Karpas-422 (cell line): ENCODE measurements around the gene CCDC196. TPM values are rescaled to one million over a fixed set of nuclear protein-coding genes. Genes with fewer than 3 reads are reported as not detected.

Source experiments
- DNase-seq: peaks from one replicate; pipeline ENCODE4 v3.0.0-alpha.2; 2015
- H2AFZ ChIP-seq: fragments of 200-600 bp; sonication (generic); 2 replicates; pipeline ENCODE4 v1.6.1; 2014; ENCODE audit warnings: antibody characterized with exemption, low read length, mixed read lengths
- H3K27ac ChIP-seq: fragments of 200-600 bp; sonication (generic); 2 replicates; pipeline ENCODE4 v1.5.1; 2014; ENCODE audit warnings: mild to moderate bottlenecking, low read length, moderate library complexity
- H3K27me3 ChIP-seq: fragments of 200-600 bp; sonication (generic); 2 replicates; pipeline ENCODE4 v1.6.1; 2014; ENCODE audit warnings: low read length, mixed read lengths
- H3K36me3 ChIP-seq: fragments of 200-600 bp; sonication (generic); 2 replicates; pipeline ENCODE4 v1.6.1; 2014; ENCODE audit warnings: low read length, mixed read lengths; ENCODE audit not compliant: insufficient read depth
- H3K4me1 ChIP-seq: fragments of 200-600 bp; sonication (generic); 2 replicates; pipeline ENCODE4 v1.6.1; 2014; ENCODE audit warnings: mild to moderate bottlenecking, low read length, mixed read lengths
- H3K4me2 ChIP-seq: fragments of 200-600 bp; sonication (generic); 2 replicates; pipeline ENCODE4 v1.6.1; 2014; ENCODE audit warnings: low read length, low read depth, mild to moderate bottlenecking; ENCODE audit not compliant: poor library complexity, severe bottlenecking
- H3K4me3 ChIP-seq: fragments of 200-600 bp; sonication (generic); 2 replicates; pipeline ENCODE4 v1.5.1; 2014; ENCODE audit warnings: mild to moderate bottlenecking, antibody characterized with exemption, low read length, mixed read lengths
- H3K79me2 ChIP-seq: fragments of 200-600 bp; sonication (generic); 2 replicates; pipeline ENCODE4 v1.6.1; 2014; ENCODE audit warnings: mild to moderate bottlenecking, low read length, mixed read lengths
- H3K9ac ChIP-seq: fragments of 200-600 bp; sonication (generic); 2 replicates; pipeline ENCODE4 v1.6.0; 2014; ENCODE audit warnings: low read length
- H3K9me2 ChIP-seq: fragments of 200-600 bp; sonication (generic), shearing (Covaris generic); replicated peaks from 2 replicates; pipeline ENCODE4 v1.6.0; 2014; ENCODE audit warnings: mild to moderate bottlenecking, low read length, moderate library complexity; ENCODE audit not compliant: insufficient read depth
- H3K9me3 ChIP-seq: fragments of 300-700, 200-600 bp; sonication (generic); 2 replicates; pipeline ENCODE4 v1.6.1; 2014; ENCODE audit warnings: low read length, mixed read lengths
- H4K20me1 ChIP-seq: fragments of 200-600 bp; sonication (generic); 2 replicates; pipeline ENCODE4 v1.6.1; 2014; ENCODE audit warnings: mild to moderate bottlenecking, antibody characterized with exemption, low read length, low read depth; ENCODE audit not compliant: insufficient read depth
- total RNA-seq: library from RNA; depleted of rRNA; stranded (reverse); fragments of >200 nt; shearing (Covaris generic); gene quantifications from 2 replicates; pipeline ENCODE4 v1.2.3, GENCODE V29; 2014; ENCODE audit warnings: low replicate concordance

The CCDC196 gene
- total RNA-seq, 1 experiment from 2014 or later: not detected

- H3K27ac ChIP-seq: no peak overlapping the region
- H3K9me2 ChIP-seq: no peaks in the 10 kb centered on the region
- H3K4me1 ChIP-seq: no peaks in the 10 kb centered on the region
- H3K27me3 ChIP-seq: no peaks in the 10 kb centered on the region
- no peaks in the 10 kb centered on the region for H3K36me3 ChIP-seq
- no peaks in the 10 kb centered on the region for H3K79me2 ChIP-seq
- DNase-seq: no peak
- H3K9me3 ChIP-seq: no peaks in the 10 kb centered on the region
- H3K4me3 ChIP-seq: no peak overlapping the region
- H2AFZ ChIP-seq: no peak overlapping the region
- H3K4me2 ChIP-seq: no peak overlapping the region
- no peaks in the 10 kb centered on the region for H4K20me1 ChIP-seq
- no peak overlapping the region for H3K9ac ChIP-seq
Observed at GRCh38 chr14:66483322-66483721, 2.8 kb upstream of the CCDC196 start.

GRCh38 chr14:66485029-66485428, 1.1 kb upstream of the CCDC196 start:
- no peaks in the 10 kb centered on the region for H3K79me2 ChIP-seq
- H4K20me1 ChIP-seq: no peaks in the 10 kb centered on the region
- H3K4me1 ChIP-seq: no peaks in the 10 kb centered on the region
- H3K9me3 ChIP-seq: no peaks in the 10 kb centered on the region
- H3K27ac ChIP-seq: no peak overlapping the region
- H3K9ac ChIP-seq: no peak overlapping the region
- DNase-seq: no peak
- H3K4me2 ChIP-seq: no peak overlapping the region
- no peaks in the 10 kb centered on the region for H3K9me2 ChIP-seq
- no peak overlapping the region for H2AFZ ChIP-seq
- H3K4me3 ChIP-seq: no peak overlapping the region
- no peaks in the 10 kb centered on the region for H3K36me3 ChIP-seq
- H3K27me3 ChIP-seq: no peaks in the 10 kb centered on the region

GRCh38 chr14:66487164-66487563, 993 bp downstream of the CCDC196 start:
- Histone ChIP-seq H3K9me2 (no peaks in the 10 kb centered on the region), H3K36me3 (no peaks in the 10 kb centered on the region), H3K4me1 (no peaks in the 10 kb centered on the region), H2AFZ (no peak overlapping the region), H3K27me3 (no peaks in the 10 kb centered on the region), H3K79me2 (no peaks in the 10 kb centered on the region), H3K4me3 (no peak overlapping the region), H3K4me2 (no peak overlapping the region), H3K9me3 (no peaks in the 10 kb centered on the region), H3K27ac (no peak overlapping the region), H3K9ac (no peak overlapping the region), H4K20me1 (no peaks in the 10 kb centered on the region)
- no peak for DNase-seq

- no peaks in the 10 kb centered on the region for H4K20me1 ChIP-seq
- H2AFZ ChIP-seq: no peak overlapping the region
- DNase-seq: no peak
- no peaks in the 10 kb centered on the region for H3K4me1 ChIP-seq
- H3K9me2 ChIP-seq: no peaks in the 10 kb centered on the region
- H3K79me2 ChIP-seq: no peaks in the 10 kb centered on the region
- no peak overlapping the region for H3K9ac ChIP-seq
- H3K4me2 ChIP-seq: no peak overlapping the region
- no peak overlapping the region for H3K4me3 ChIP-seq
- no peaks in the 10 kb centered on the region for H3K9me3 ChIP-seq
- H3K36me3 ChIP-seq: no peaks in the 10 kb centered on the region
- no peak overlapping the region for H3K27ac ChIP-seq
- H3K27me3 ChIP-seq: no peaks in the 10 kb centered on the region
Observed at GRCh38 chr14:66490143-66491111, 4.3 kb downstream of the CCDC196 start.

GRCh38 chr14:66493750-66494149, 7.6 kb downstream of the CCDC196 start:
- Histone ChIP-seq H2AFZ (no peak overlapping the region), H3K4me1 (no peaks in the 10 kb centered on the region), H3K9ac (no peak overlapping the region), H3K79me2 (no peaks in the 10 kb centered on the region), H4K20me1 (no peaks in the 10 kb centered on the region), H3K9me3 (no peaks in the 10 kb centered on the region), H3K4me2 (no peak overlapping the region), H3K27ac (no peak overlapping the region), H3K36me3 (no peaks in the 10 kb centered on the region), H3K9me2 (no peaks in the 10 kb centered on the region), H3K27me3 (no peaks in the 10 kb centered on the region), H3K4me3 (no peak overlapping the region)
- DNase-seq: no peak

- Histone ChIP-seq H3K27ac (no peak overlapping the region), H3K9me2 (no peaks in the 10 kb centered on the region), H3K9me3 (no peaks in the 10 kb centered on the region), H3K79me2 (no peaks in the 10 kb centered on the region), H3K36me3 (no peaks in the 10 kb centered on the region), H3K4me2 (no peak overlapping the region), H2AFZ (no peak overlapping the region), H3K4me3 (no peak overlapping the region), H3K27me3 (no peaks in the 10 kb centered on the region), H3K9ac (no peak overlapping the region), H3K4me1 (no peaks in the 10 kb centered on the region), H4K20me1 (no peaks in the 10 kb centered on the region)
- peak; percentile 78 for DNase-seq
Observed at GRCh38 chr14:66495218-66496098, 9.3 kb downstream of the CCDC196 start.

- Histone ChIP-seq H3K27me3 (no peaks in the 10 kb centered on the region), H4K20me1 (no peaks in the 10 kb centered on the region), H3K9me2 (no peaks in the 10 kb centered on the region), H3K9ac (no peak overlapping the region), H3K4me2 (no peak overlapping the region), H3K4me1 (no peaks in the 10 kb centered on the region), H2AFZ (0 out of 2 replicates have a peak overlapping the region, but pooled peaks have one; percentile 3), H3K36me3 (no peaks in the 10 kb centered on the region), H3K27ac (no peak overlapping the region), H3K79me2 (no peaks in the 10 kb centered on the region), H3K4me3 (no peak overlapping the region), H3K9me3 (no peaks in the 10 kb centered on the region)
- no peak for DNase-seq
Observed at GRCh38 chr14:66496188-66496807, 10.1 kb downstream of the CCDC196 start.

GRCh38 chr14:66496911-66497310, 10.7 kb downstream of the CCDC196 start:
- Histone ChIP-seq H3K9ac (no peak overlapping the region), H3K79me2 (no peaks in the 10 kb centered on the region), H3K9me2 (no peaks in the 10 kb centered on the region), H3K36me3 (no peaks in the 10 kb centered on the region), H3K4me3 (no peak overlapping the region), H3K9me3 (no peaks in the 10 kb centered on the region), H3K27ac (no peak overlapping the region), H2AFZ (0 out of 2 replicates have a peak overlapping the region, but pooled peaks have one; percentile 3), H4K20me1 (no peaks in the 10 kb centered on the region), H3K27me3 (no peaks in the 10 kb centered on the region), H3K4me1 (no peaks in the 10 kb centered on the region), H3K4me2 (no peak overlapping the region)
- no peak for DNase-seq
